Measurements from ENCODE around the gene LRP2.
"Not testable (repeated sequence)": the region's sequence is repeated elsewhere in the genome, so short reads cannot be mapped to it uniquely, and the experiment has no call there.

LRP2 gene
- 0 reads per million in 4 donors for total RNA-seq

GRCh38 chr2:169362118-169362893, at the start of gene LRP2:
LRP2 (minus strand) TSS chr2:169362534; CDS start chr2:169362399, 135 bp downstream.
- peak in 2 of 5 donors; percentile 3 to 12 for DNase-seq

- no peak for DNase-seq
Observed at GRCh38 chr2:169406891-169407290, 44.6 kb upstream of the LRP2 start.

GRCh38 chr2:169399491-169399890, 37.2 kb upstream of the LRP2 start:
- DNase-seq: not testable (repeated sequence)

- DNase-seq: no peak
Observed at GRCh38 chr2:169397697-169398096, 35.4 kb upstream of the LRP2 start.

GRCh38 chr2:169395821-169396374, 33.6 kb upstream of the LRP2 start:
- no peak for DNase-seq

GRCh38 chr2:169393068-169393590, 30.8 kb upstream of the LRP2 start:
- no peak for DNase-seq

- no peak for DNase-seq
Observed at GRCh38 chr2:169391236-169391635, 28.9 kb upstream of the LRP2 start.

- DNase-seq: no peak
Observed at GRCh38 chr2:169388161-169388560, 25.8 kb upstream of the LRP2 start.

GRCh38 chr2:169386722-169387121, 24.4 kb upstream of the LRP2 start:
- DNase-seq: no peak

GRCh38 chr2:169384816-169385215, 22.5 kb upstream of the LRP2 start:
- no peak for DNase-seq

GRCh38 chr2:169372561-169372960, 10.2 kb upstream of the LRP2 start:
- no peak for DNase-seq

GRCh38 chr2:169366066-169366465, 3.7 kb upstream of the LRP2 start:
- DNase-seq: no peak

- DNase-seq: peak in 1 of 5 donors; percentile 43
Observed at GRCh38 chr2:169365029-169365480, 2.7 kb upstream of the LRP2 start.

GRCh38 chr2:169363560-169364150, 1.3 kb upstream of the LRP2 start:
- DNase-seq: peak in 3 of 5 donors; percentile 13 to 63 (median 14)

- no peak for DNase-seq
Observed at GRCh38 chr2:169362894-169363559, 693 bp upstream of the LRP2 start.

GRCh38 chr2:169361706-169362117, 622 bp downstream of the LRP2 start:
- DNase-seq: no peak

- no peak for DNase-seq
Observed at GRCh38 chr2:169360984-169361705, 1.2 kb downstream of the LRP2 start.

- no peak for DNase-seq
Observed at GRCh38 chr2:169358016-169358415, 4.3 kb downstream of the LRP2 start.

GRCh38 chr2:169354244-169354643, 8.1 kb downstream of the LRP2 start:
- DNase-seq: peak in 1 of 5 donors; percentile 5

GRCh38 chr2:169351725-169352124, 10.6 kb downstream of the LRP2 start:
- DNase-seq: no peak

GRCh38 chr2:169349535-169349934, 12.8 kb downstream of the LRP2 start:
- no peak for DNase-seq

GRCh38 chr2:169348321-169349024, 13.9 kb downstream of the LRP2 start:
- no peak for DNase-seq

Data from T-helper 1 cell (primary cell).